Activated naive CD4-positive, alpha-beta T cell (primary cell): ENCODE data around the gene NEK11.

Source experiments
- DNase-seq, 4 experiments: peaks; one replicate each; lab custom pipeline; 2025; lab: John Stamatoyannopoulos, UW

Gene NEK11

DNA sequence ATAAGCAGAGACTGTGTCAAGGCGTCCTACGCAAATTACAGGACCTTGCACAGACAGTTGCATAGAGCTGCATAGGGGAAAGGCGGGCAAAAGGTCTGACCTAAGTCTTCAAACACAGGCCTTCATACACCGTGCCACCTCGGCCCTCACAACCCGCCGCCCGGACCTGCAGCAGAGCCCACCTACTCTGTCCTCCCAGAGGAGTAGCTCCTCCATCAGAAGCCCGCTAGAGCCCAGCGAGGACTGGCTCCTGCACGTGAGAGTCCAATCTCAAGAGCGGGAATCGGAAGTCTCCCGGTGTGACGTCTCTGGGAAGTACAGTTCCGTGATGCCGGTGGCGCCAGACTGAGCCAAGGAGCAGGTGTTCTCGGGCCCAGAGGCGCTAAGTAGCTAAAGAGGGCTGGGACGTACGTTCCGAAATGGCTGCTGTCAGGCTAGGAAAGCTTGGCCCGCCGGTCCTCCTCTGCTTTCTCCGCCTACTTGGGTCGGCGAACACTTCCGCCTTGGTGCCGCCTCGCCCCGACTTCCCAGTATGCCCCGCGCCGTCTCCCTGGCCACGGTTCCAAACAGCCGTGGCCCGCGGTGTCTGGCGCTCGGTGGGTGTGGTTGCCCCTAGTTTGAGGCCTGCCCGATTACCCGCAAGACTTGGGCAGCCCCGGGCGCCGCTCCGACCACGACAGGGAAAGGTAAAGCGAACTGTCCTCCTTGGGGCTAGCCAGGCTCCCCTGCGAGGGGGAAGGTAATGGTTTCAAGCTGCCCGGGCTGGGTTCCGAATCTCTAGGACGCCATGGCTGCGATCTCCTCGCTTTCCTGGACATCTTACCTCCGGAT, at the start of gene NEK11, which contains the start of gene ASTE1:
TSS of gene NEK11 (plus strand) at position 557 of the 831 bp plus-strand sequence. CDS start 2,832 bp downstream, outside the sequence.
TSS of gene ASTE1 (minus strand) at position 505 of the 831 bp plus-strand sequence. CDS start 1,519 bp downstream, outside the sequence.
- DNase-seq: peak; percentile 74 to 90 (median 79)

GRCh38 chr3:130979117-130979516, 47.6 kb upstream of the NEK11 start:
- no peak for DNase-seq

GRCh38 chr3:130981469-130981868, 45.2 kb upstream of the NEK11 start:
- no peak for DNase-seq

- no peak for DNase-seq
Observed at GRCh38 chr3:130990282-130990681, 36.4 kb upstream of the NEK11 start.

DNA sequence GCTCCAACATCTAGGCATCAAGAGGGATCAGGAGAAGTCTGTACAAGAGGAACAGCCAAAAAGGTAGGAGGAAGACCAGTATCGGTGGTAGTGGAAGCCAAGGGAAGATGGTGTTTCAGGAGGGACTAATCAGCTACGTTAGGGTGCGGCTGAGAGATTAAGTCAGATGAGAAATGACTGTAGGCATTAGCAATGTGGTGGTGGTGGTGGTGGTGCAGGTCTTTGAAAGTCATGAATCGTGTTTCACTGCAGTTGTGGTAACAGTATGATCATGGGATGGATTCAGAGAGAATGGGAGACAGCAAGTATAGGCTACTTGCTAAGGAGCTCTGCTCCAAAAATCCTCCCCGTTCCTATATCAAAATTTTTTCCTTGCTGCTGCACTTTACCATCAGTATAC, 35.6 kb upstream of the NEK11 start:
- no peak for DNase-seq

DNA sequence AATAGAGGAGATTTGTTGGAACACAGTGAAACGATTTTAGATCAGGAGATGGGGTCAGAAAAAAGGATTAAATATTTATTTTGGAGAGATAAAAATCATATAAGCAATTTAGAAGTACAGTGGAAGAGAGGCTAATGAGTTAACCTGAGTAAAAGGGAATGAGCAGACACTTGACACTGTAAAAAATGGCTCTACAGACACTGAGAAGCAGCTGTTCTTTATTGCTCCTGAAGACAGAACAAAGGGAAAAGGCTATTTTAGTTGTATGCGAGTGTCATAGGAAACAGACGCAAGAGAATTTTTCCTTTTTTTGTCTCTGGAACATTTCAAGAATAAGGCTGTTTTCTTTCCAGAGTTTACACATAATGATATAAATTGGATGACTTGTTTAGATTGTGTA, 34.3 kb upstream of the NEK11 start:
- no peak for DNase-seq

GRCh38 chr3:130997289-130997688, 29.4 kb upstream of the NEK11 start:
- DNase-seq: no peak

DNA sequence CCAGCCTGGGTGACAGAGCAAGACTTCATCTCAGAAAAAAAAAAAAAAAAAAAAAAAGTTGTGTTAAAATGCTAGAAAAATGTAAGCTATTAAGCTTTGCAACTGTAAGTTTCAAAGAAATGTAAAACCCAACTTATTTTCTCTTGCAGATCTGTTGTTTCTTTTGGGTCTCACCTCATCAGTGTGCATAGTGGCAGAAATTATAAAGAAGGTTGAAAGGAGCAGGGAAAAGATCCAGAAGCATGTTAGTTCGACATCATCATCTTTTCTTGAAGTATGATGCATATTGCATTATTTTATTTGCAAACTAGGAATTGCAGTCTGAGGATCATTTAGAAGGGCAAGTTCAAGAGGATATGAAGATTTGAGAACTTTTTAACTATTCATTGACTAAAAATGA, 25.6 kb upstream of the NEK11 start:
- DNase-seq: no peak

DNA sequence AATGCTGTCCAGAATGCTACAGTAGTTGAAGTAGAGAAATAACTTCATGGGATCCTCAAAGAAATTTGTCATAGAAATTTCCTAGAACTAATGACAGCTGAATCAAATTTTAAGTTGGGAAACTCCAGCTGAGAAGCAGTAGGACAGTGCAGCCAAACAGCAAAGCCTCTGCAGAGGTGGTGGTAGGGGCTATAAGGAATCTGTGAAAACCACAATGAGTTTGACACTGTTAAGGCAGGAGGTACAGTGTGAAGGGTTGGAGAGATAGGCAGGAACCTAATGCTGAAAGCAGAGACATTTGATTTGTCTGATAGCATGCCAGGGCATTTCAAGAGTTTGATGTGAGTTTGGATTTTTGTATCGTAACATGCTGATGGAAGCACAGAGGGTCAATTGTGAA, 22.1 kb upstream of the NEK11 start:
- DNase-seq: no peak

- no peak for DNase-seq
Observed at GRCh38 chr3:131007256-131007655, 19.4 kb upstream of the NEK11 start.

DNA sequence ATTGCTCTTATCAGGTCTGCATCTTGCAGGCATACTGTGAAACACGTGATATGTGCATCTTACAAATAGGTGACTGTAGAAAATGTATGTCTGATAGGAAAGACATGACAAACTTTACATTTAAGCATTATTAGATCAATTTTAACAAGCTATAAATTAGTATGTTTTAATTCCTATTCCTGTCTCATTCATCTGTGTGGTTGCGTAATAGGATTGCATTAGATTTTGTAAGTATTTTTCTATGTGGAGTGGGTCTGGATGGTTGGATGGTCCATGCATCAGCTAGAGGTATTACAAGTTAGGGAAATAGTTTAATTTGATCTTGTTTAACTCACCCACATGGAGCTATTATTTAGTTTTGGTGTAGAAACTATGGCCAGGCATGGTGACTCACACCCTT, 18.9 kb upstream of the NEK11 start:
- DNase-seq: no peak

DNA sequence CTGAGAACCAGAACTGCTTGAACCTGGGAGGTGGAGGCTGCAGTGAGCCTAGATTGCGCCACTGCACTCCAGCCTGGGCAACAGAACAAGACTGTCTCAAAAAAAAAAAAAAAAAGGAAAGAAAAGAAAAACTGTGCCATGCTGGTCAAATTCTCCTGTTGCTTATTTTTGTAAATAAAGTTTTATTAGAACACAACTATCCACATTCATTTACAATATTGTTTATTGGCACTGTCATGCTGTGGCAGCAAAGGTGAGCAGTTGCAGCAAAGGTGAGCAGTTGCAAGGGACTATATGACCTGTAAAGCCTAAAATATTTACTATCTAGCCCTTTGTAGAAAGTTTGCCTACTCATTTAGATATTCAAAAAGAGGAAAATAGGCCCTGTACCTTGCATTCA, 18.4 kb upstream of the NEK11 start:
- DNase-seq: no peak

- no peak for DNase-seq
Observed at GRCh38 chr3:131009698-131010097, 17.0 kb upstream of the NEK11 start.

DNA sequence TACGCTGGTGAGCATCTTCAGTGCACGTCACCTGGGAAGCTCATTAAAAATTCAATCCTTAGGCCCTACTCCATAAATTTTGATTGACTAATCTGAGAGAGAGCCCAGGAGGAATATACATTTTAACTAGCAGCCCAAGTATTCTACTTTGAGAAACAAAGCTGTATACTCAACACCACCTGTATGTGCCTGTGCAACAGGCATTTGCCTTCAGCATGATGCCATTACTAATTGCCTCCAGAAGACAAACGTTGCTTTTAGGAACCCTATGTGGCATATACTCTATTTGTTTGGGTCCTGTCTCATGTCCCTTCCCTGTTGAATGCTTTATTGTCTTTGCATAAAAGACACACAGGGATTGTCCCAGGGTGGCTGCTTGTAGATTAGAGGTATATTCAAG, 7.7 kb upstream of the NEK11 start:
- DNase-seq: no peak

DNA sequence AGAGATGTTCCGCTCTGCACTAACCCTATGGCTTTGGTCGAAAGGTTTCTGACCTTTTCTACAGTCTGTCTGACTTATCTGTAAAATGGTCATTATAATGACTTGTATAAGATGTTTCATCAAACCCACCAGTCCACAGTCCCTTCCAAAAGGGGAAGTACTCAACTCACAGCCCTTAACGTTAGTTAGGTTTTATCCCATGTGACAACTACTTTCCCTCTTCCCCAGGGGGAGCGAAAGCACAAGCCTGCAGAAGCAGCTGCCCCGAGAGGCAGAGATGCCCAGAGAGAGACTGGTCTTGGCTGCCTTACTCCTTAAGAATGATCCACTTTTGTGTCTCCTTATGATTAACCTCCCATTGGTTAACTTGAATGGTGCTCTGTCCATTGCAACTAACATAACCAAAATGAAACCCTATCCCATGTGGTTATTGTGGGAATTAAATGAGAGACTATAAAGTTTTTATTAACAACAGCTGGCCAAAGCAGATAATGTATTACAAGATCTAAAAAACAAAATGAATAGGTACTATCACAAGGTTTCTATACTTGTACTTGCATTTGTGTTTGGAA, 6.5 kb upstream of the NEK11 start:
- no peak for DNase-seq

DNA sequence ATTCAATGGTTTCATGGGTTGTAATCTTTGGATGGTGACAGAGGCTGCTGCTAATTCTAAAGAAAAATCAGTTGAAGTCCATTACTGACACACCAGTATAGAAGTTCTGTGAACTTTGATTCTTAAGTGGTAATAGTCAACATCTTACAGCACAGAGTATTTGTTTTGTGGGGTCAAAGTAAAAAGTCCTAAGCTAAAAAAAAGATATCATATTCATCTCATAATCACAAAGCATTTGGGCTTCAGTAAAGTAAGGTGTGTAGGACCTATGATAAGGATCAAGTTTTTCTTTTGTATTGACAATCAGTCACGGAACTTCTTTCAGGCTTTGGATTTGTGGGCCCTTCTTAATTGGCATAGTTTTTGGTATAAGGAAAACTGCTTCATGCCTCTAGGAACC, 1.1 kb upstream of the NEK11 start:
- DNase-seq: no peak

DNA sequence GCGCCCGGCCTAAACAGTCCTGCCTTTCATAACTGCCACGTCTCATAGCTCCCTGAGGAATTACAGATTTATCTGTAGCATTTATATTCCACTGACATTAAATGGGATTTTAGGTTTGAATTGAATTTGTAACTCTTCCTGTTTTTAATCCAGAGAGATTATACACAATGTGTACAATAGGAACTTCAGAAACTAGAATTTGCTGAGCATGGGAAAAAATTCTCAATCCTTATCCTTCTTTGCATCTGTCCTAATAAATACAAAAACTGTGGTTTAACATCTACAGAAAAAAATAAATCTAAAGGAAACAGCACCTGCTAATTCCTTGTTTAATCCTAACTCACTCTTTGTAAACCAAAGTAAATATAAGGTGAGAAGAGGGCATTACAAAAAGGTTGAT, 2.2 kb downstream of the NEK11 start:
- DNase-seq: no peak

DNA sequence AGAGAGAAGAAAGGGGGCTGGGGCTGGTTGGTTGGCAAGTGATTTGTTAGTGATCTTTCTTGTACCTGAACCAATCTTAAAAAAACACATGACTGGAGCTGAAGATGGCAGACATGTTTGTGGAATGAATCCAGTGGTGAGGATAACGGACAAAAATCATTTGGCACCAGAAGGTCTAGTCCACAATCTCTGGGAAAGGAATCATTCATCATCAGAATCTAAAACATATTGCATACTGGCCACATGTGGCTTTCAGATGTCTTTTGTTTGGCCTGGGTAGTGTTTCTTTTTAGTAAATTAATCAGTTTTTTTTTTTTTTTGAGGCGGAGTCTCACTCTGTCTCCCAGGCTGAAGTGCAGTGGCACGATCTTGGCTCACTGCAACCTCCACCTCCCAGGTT, 5.0 kb downstream of the NEK11 start:
- DNase-seq: no peak

DNA sequence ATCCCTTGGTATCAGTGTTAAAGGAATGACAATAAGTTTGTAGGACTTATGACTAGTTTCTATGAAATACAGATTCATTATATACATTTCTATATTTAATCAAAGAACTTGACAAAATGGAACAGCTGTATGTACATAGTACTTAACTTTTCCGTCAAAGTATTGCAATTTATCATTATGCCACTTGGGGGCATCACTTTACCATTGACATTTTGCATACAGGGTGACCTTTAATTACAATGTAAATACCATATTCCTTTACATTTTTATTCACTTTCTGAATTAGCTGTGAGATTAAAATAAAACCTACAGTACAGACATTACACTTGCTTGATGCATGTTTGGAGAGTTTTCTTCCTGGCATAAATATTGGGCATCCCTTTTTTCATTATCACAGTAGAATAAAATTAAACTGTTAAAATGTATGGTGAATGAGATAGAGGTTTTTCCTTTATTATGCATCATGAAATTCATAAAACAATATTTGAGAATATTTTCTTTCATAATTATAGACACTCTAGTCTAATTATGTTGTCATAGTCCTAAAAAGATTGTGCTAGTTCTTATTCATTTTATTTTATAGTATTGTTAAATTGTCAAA, 6.9 kb downstream of the NEK11 start:
- no peak for DNase-seq

- DNase-seq: no peak
Observed at GRCh38 chr3:131036200-131036816, 9.6 kb downstream of the NEK11 start.

- DNase-seq: no peak
Observed at GRCh38 chr3:131036986-131037385, 10.3 kb downstream of the NEK11 start.

GRCh38 chr3:131038326-131038725, 11.6 kb downstream of the NEK11 start:
- DNase-seq: no peak
